H7 (cell line): Measurements from ENCODE around the gene DRGX. TPM values are rescaled to one million over a fixed set of nuclear protein-coding genes. Genes with fewer than 3 reads are reported as not detected.
A peak's percentile ranks its signal among the peaks of the same experiment; 100 is the strongest.

Experiments used
- DNase-seq: peaks from one replicate; pipeline ENCODE4 v3.0.0; 2012
- H3K27me3 ChIP-seq: 2 replicates; pipeline ENCODE4 v1.6.0; 2011; ENCODE audit warnings: mild to moderate bottlenecking, low read length; ENCODE audit not compliant: control insufficient read depth, insufficient read depth
- H3K36me3 ChIP-seq: replicated peaks from 2 replicates; pipeline ENCODE4 v1.5.1; 2011; ENCODE audit warnings: low read length; ENCODE audit not compliant: control insufficient read depth, insufficient read depth
- H3K4me3 ChIP-seq: 2 replicates; pipeline ENCODE4 v1.5.1; 2011; ENCODE audit warnings: low read depth, mild to moderate bottlenecking, control low read depth, low read length, moderate library complexity; ENCODE audit not compliant: insufficient read depth
- total RNA-seq: library from RNA; depleted of rRNA; stranded (reverse); fragments of >200 nt; shearing (Covaris generic); gene quantifications from 2 replicates; pipeline ENCODE4 v1.2.3, GENCODE V29; 2014

The DRGX gene
- total RNA-seq, 1 experiment from 2014 or later: not detected

DNA sequence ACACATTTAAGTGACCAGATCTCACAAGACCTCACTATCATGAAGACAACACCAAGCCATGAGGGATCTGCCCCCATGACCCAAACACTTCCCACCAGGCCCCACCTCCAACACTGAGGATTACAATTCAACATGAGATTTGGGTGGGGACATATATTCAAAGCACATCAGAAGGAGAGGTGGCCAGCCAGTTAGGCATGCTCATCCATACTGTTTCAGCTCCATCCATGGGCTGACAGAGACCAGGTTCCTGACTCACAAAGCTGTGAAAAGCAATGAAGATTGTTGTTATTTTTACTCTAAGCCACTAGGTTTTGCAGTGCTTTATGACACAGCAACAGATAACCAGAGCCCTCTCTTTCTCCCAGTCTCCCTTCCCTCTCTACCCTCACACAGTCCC lies 60.9 kb downstream of the DRGX start:
- no peak overlapping the region for H3K4me3 ChIP-seq
- no peaks in the 10 kb centered on the region for H3K36me3 ChIP-seq
- H3K27me3 ChIP-seq: no peaks in the 10 kb centered on the region
- no peak for DNase-seq

DNA sequence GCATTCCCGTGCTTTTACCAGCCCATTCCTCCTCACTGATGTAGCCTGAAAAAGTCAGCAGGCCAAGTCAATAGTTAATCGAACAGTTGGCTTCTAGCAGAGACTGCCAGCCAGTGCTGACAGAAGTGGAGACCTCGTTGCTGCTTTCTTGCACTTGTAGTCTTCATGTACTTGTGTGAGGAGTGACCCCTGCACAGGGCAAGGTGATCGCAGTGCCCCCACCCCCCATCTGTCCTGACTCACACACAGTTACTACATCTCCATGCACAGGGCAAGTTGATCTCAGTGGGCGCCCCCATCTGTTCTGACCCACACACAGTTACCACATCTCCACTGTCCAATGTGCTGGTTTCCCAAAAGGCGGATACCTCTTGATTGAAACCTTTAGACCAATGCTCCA lies 62.7 kb downstream of the DRGX start:
- H3K27me3 ChIP-seq: no peaks in the 10 kb centered on the region
- no peak for DNase-seq
- H3K36me3 ChIP-seq: no peaks in the 10 kb centered on the region
- H3K4me3 ChIP-seq: no peak overlapping the region

DNA sequence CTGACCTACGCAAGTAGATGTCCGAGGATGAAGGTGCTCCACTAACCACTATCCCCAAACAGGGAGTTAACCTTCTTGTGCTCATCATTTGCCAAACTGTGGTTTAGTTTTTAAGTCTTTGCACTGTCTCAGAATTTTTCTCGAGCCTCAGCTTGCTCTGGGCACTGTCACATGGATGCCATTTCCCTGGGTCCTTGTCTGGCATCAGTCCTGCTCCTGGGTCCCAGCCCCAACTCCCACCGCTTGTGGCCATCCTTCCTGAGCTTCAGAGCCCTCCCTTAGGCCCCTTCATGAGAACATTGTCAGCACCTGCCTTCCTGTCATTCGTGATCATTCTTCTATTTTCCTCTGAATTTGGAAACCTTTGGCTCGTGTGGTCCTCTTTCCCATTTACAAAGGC lies 63.1 kb downstream of the DRGX start:
- H3K4me3 ChIP-seq: no peak overlapping the region
- no peaks in the 10 kb centered on the region for H3K36me3 ChIP-seq
- no peak for DNase-seq
- H3K27me3 ChIP-seq: no peaks in the 10 kb centered on the region

DNA sequence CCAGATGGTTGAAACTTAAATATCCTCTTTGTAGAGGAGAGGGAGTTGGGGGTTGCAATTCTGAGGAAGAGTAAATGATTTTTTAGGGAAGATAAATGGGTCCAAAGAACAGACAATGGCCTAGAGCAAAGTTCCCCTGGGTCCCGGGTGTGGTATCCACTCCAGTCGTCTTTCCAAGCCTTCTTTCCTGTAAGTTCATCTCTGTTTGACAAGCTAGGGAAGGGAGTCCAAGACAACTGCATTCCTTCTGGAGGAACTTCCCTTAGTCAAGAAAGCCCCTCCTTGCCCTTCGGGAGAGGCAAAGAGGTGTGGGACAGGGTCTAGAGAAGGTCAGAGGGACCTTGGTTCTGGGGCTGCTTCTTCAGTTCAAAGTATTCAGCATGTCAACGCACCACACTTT lies 63.6 kb downstream of the DRGX start:
- Histone ChIP-seq H3K36me3 (no peaks in the 10 kb centered on the region), H3K4me3 (no peak overlapping the region), H3K27me3 (no peaks in the 10 kb centered on the region)
- no peak for DNase-seq

DNA sequence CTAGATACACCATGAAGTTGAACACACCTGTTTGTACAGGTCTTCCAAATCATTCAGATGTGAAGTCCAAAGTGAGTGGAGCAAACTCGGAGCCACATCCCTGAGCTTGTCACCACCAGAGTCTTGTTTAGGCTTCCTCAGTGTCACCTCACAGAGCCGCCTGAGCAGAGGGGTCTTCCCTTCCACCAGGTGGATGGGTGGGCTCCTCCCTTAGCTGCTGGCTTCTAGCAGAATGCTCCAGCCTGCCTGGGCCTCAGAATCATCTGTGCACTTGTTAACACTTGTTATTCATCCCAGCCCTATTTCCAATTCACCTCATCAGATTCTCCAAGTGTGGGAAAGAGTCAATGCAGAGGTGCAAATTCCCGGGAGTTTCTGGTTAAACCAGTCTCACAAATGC lies 64.5 kb downstream of the DRGX start:
- H3K27me3 ChIP-seq: no peaks in the 10 kb centered on the region
- no peak for DNase-seq
- H3K36me3 ChIP-seq: no peaks in the 10 kb centered on the region
- H3K4me3 ChIP-seq: no peak overlapping the region

DNA sequence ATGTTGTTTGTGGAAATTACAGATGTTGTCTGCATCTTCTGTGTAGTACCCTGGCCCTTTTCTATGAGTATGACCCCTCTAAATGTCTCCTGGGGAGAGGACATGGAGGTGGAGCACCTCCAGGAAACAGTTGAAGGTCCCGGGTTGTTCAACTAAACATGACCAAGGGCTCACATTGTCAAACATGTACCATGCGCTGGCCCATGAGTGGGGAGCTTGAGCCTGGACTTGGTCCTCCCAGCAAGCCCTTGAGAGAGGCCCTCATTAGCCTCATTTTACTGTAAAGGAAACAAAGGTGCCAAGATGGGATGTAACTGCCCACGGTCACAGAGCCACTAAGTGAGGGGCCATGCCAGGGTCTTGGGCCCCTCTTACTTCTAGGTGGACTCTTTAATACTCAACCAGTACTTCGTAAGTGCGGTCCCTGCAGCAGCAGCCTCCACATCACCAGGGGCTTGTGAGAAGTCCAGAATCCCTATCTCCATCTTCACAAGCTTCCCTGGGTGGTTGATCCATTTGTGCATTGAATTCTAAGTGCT lies 65.7 kb downstream of the DRGX start:
- DNase-seq: no peak
- H3K4me3 ChIP-seq: no peak overlapping the region

DNA sequence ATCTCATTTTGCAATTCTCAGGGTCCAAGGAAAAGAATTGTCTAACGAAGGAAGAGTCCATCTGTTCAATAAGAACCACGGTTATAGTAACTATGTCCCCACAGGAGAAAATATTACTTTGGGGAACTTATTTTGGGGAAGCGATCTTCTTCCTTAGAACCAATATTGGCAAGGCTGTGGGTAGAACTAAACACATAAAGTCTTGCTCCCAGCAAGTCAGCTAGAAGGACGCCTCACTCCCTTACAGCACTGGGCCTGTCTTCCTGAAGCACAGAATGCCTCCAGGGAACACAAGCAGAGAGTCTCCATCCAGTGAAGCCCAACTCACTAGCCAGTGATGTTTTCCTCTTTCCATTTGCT lies 66.8 kb downstream of the DRGX start:
- Histone ChIP-seq H3K4me3 (no peak overlapping the region), H3K36me3 (no peaks in the 10 kb centered on the region), H3K27me3 (no peaks in the 10 kb centered on the region)
- DNase-seq: no peak

More for the DNA sequence above, 65.7 kb downstream of the DRGX start:
- Histone ChIP-seq H3K27me3 (no peaks in the 10 kb centered on the region), H3K36me3 (no peaks in the 10 kb centered on the region)

DNA sequence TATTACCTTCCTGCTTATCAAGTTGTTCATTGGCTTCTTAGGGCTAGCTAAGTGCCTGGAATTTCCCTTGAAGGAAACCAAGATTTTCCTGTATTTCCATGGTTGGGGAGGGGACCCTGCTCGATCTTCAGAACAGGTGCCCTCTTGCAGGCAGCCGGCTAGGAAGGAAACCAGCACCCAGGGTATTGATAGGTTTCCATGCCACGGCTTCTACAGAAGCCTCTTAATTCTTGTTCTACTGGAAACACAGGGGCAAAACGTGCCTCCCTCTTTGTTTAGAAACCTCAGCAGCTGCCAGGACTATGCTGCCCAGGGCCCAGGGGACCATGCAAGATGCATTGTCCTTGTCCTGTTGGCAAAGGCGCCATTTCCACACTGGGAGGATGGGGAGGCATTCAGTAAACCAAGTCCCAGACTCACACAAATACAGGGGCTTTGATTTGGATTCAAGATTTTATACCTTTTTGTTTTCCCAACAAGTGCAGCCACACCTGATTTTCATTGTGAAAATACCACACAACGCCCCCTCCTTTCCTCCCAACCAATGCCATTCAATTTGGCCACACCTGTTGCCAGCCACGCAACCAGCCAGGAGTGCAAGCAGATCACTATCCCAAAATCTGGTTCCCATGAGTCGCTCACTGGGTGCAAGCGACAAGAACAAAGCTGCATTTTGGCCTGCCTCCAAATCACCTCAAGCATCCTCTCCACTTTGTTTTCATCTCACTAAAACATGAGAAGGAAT lies 67.3 kb downstream of the DRGX start:
- no peaks in the 10 kb centered on the region for H3K36me3 ChIP-seq
- H3K27me3 ChIP-seq: no peaks in the 10 kb centered on the region
- no peak for DNase-seq
- H3K4me3 ChIP-seq: no peak overlapping the region

DNA sequence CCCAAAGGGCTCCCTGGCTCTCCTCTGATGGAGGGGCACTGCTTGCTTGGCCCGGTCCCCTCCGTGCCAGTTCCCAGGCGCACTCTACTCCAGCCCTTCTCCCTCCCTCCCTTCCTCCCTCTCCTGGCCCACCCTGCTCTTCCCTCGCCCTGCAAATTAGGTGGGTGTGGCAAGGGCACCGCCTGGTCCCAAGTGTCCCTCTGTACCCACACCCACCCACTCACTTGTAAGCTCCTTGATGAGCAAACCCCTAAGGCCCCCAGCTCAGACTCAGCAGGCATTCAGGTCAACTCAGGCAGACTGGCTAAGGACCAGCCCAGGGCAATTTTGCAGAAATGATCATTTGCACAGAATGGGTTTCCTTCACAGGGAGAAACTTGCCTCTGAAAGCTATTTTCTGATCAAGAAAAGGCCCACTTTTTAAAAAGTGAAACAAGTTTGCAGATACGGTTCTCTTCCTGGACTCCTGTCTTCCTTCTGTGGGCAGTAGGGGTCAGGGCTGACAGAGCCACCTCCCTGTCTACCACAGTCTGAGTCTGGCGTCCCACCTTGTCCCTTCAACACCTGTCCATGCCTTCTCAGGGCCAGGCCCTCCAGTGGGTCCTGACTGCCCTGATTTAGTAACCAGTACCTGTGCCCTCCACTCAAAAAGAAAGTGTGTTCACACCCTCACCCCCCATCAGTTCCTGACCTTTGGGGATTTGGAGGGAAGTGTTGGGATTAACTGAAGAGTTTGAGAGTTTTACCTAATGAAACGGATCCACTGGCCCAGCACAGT lies 68.7 kb downstream of the DRGX start:
- no peak overlapping the region for H3K4me3 ChIP-seq
- no peaks in the 10 kb centered on the region for H3K27me3 ChIP-seq
- no peak for DNase-seq
- no peaks in the 10 kb centered on the region for H3K36me3 ChIP-seq

DNA sequence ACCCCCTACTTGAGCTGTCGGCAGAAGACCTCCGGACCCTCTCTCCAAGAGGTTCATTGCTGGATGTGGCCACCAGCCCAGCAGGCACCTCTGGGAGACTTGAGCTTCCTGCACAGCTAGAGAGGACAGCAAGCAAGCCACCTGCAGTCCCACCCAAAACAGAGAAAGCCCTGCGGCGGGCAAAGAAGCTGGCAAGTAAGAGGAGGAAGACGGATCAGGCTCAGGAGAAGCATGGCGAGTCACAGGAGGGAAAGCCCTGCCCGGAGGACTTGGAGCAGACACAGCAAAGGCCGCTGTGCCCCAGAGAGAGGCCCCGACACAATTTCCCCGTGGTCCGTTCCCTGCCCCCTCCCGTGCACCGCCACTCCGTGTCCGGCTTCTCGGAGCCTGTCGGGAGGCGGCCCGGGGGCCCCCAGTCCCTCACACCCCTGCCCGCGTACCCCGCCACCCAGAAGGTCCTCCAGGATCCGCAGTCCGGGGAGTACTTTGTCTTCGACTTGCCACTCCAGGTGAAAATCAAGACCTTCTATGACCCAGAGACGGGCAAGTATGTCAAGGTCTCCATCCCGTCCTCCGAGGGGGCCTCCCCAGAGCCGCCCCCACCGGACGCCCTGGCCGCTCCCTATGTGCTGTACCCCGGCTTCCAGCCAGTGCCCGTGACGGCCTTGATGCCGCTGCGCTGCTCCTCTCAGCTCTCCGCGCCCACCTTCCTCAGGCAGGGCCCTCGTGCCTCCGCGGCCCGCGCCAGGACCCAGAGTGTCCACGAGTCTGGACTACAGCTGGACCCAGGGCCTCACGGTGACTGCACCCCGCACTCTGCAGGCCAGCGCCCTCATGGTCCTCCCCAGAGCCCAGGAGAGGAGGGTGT lies 69.7 kb downstream of the DRGX start:
- no peak overlapping the region for H3K4me3 ChIP-seq
- no peaks in the 10 kb centered on the region for H3K36me3 ChIP-seq
- DNase-seq: no peak

DNA sequence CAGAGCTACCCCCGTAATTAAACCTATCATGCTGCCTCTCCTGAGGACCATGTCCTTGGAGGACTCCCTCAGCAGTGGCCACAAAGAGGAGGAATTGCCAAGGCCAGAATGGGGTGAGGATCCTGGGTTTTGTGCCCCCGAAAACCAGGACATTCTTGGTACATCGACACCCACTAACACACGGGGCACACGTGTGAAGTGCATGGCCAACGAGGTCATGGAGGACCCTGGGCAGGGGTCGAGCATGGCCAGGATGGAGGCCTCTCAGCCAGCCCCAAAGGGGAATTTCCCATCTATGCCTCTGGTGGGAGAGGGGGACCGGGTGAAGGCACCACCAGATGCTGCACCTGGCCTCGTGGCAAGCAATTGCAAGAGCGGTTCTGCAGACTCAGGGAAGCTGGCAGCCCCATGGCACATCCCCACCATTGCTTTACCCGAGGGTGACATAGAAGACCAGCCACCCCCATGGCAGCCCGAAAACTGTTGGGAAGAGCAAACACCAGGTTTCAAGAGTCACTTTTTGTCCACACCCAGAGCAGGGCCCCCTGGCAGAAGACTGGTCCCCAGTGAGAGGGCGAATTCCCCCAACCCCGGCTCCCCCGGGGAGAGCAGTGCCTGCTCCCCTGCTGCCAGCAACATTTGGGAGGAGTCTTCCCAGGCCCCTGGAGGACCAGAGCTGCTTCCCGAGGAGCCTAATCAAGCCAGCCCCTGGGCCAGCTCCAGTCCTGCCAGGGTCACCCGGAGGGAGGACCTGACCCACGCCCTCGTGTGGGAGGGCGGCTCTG lies 70.6 kb downstream of the DRGX start:
- H3K36me3 ChIP-seq: no peaks in the 10 kb centered on the region
- no peaks in the 10 kb centered on the region for H3K27me3 ChIP-seq
- no peak overlapping the region for H3K4me3 ChIP-seq
- no peak for DNase-seq

More for the DNA sequence above, 69.7 kb downstream of the DRGX start:
- H3K27me3 ChIP-seq: no peaks in the 10 kb centered on the region

DNA sequence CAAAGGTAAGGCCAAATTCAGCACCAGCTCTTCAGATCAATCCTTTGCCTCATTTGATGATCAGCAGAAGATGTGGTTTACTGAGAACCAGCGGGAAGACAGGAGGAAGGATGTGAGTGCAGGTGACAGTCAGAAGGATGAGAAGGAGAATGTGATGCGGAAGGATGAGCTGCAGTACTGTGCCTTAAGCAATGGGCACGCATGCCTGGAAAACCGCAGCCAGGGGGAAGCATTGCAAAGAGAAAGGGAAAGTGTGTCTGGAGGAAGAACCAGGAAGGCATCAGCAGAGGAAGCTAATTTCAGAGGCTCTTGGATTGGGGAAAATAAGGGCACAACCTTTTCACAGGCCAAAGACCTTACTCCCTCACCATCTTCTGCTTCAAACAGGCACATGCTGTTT lies 71.2 kb downstream of the DRGX start:
- Histone ChIP-seq H3K27me3 (no peaks in the 10 kb centered on the region), H3K4me3 (no peak overlapping the region)

DNA sequence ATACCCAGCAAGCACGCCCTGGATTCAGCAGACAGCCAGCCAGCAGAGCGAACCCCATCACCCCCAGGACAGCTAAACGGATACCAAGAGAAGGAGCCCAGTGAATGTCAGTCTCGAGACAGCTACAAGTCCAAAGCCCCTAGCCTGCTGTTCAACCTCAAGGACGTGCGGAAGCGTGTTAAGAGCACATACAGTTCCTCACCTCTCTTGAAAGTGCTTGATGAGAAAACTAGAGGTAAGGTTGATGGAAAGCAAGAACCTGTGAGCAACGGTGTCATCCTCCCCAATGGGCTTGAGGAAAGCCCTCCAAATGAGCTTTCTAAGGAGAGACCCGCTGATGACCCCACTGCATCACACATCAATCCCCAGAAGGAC lies 72.0 kb downstream of the DRGX start:
- H3K36me3 ChIP-seq: no peaks in the 10 kb centered on the region
- H3K4me3 ChIP-seq: no peak overlapping the region
- no peaks in the 10 kb centered on the region for H3K27me3 ChIP-seq
- no peak for DNase-seq

More for the DNA sequence above, 71.2 kb downstream of the DRGX start:
- H3K36me3 ChIP-seq: no peaks in the 10 kb centered on the region
- peak; percentile 74 for DNase-seq
